Posterior cingulate gyrus (tissue), 11 donors: Measurements from ENCODE around the gene NR0B2.
"Not testable (repeated sequence)": the region's sequence is repeated elsewhere in the genome, so short reads cannot be mapped to it uniquely, and the experiment has no call there.

Source experiments
- DNase-seq, 10 donors: peaks; one replicate each; pipeline versions ENCODE4 v3.0.0 to v3.0.0-alpha.2; 2020 to 2021; ENCODE audit warnings: mixed read lengths in 3 of 10
- intact Hi-C: fragments of 100-400 bp; cut with DNase I; formaldehyde crosslinking; loops from one replicate; pipeline ENCODE4 v1.15.1; 2023

The NR0B2 gene

GRCh38 chr1:26913754-26914619, at the start of gene NR0B2:
TSS of gene NR0B2 (minus strand) at chr1:26913975. CDS start at chr1:26913940, 35 bp downstream.
- peak in 1 of 10 donors; percentile 67 for DNase-seq
- intact Hi-C loops, result no loop called here

- no peak for DNase-seq
- intact Hi-C loops, result no loop called here
Observed at GRCh38 chr1:26961826-26962225, 48.1 kb upstream of the NR0B2 start.

GRCh38 chr1:26960625-26960966, 46.8 kb upstream of the NR0B2 start:
- intact Hi-C loops, result no loop called here
- DNase-seq, result peak in 1 of 10 donors; percentile 76

DNA sequence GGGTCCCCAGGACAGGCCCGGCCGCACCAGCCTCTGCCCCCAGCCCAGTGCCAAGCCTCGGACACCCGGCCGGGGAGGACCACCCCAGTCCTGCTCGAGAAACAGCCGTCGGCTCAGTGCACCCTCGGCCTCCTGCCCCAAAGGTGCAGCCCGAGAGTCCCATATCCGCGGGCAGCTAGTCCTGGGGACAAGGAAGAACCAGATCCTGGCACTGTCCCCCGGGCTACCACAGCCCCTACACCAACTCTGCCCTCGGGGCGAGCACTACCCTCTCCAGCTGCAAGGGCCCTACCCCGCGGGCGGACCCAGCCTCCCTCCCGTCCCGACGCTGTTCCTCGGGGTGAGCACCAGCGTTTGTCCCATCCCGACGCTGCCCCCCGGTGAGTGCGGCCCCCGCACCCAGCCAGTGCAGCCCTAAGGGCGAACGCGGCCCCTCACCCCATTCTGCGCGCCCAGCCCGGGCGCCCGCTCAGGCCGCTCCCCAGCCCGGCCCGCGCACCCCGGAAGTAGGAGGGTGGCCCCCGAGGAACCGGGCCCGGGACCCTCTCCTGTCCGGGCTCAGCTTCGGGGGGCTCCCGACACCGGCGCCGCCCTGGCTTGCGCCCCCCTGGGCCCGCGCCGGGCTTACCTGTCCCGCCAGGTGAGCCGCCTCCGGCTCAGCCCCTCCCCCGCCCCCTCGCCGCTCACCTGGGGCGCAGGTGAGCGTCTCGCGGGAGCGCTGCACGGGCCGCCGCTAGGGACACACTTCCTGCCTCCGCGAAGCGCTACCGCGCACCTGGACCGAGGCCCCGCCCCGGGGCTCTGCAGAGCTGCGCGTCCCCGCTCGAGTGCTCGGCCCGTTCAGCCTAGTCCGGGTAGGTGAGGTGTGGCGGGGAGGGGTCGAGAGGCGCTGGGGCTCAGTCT, 46.2 kb upstream of the NR0B2 start, which contains the start of gene KDF1:
Gene KDF1 (minus strand): TSS at position 747 of the 903 bp plus-strand sequence. CDS start 8,088 bp downstream, outside the sequence.
- intact Hi-C loops, result no loop called here
- peak in 1 of 10 donors; percentile 86 for DNase-seq

DNA sequence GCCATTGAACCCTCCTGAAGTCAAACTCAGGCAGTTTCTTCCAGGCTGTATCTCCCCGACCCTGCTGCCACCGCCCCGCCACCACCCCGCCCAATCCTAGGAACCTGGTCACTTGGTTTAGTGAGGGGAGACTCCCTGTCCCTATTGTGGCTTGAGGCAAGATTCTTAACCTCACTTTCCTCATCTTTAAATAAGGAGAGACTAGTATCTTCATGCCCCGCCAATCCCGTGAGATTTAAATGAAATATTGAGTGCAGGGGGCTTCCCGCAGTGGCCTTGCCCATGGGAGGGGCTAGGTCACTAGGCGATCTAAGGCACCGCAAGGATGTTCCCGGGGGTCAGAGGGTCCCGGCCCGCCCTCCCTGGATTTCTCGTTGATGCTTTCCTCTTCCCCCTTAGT, 45.5 kb upstream of the NR0B2 start:
- DNase-seq, result no peak
- intact Hi-C loops, result no loop called here

GRCh38 chr1:26957306-26957705, 43.5 kb upstream of the NR0B2 start:
- peak in 2 of 10 donors; percentile 6 to 27 for DNase-seq
- intact Hi-C loops, result no loop called here

GRCh38 chr1:26956321-26956720, 42.5 kb upstream of the NR0B2 start:
- intact Hi-C loops, result no loop called here
- DNase-seq, result no peak

DNA sequence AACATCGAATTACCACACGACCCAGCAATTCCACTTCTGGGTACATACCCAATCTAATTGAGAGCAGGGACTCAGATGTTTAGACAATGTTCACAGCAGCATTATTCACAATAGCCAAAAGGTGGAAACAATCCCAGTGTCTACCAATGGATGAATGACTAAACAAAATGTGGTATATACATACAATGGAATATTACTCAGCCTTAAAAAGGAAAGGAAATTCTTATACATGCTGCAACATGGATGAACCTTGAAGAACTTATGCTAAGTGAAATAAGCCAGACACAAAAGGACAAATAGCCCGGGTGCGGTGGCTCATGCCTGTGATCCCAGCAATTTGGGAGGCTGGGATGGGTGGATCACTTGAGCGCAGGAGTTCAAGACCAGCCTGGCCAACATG, 39.6 kb upstream of the NR0B2 start:
- peak in 1 of 10 donors; percentile 58 for DNase-seq
- intact Hi-C loops, result no loop called here

DNA sequence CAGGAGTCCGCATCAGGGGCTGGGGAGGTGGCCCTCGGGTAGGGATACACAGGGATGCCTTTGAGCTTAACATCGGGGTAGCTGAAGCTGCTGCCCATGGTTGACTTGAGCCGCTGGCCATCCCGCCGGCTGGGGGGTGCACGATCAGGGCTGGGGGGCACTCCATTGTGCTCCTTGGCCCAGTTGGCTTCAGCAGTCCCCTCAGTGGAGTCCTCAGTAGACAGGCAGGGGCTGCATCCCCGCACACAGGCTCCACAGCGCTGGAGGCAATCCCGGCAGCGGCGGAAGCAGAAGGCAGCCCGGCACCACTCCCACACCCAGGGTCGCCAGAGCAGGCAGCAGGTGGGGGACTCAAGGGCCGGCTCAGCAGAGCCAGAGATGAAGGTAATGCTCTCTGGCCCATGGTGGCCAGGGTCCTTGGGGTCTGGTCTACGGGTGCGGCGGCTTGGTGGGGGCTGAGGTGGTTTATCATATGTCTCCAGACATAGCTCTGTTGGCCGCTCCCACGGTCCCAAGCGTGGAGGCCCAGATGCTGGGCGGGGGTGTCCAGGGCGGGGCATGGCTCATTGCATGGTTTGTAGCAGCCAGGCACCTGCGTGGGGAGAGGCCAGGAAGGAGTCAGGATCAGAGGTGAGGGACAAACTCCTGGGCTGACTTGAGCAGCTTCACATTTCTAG, 38.2 kb upstream of the NR0B2 start:
- intact Hi-C loops, result no loop called here
- DNase-seq, result peak in 2 of 10 donors; percentile 80 to 81

- DNase-seq, result peak in 2 of 10 donors; percentile 52 to 53
- intact Hi-C loops, result no loop called here
Observed at GRCh38 chr1:26951216-26951615, 37.4 kb upstream of the NR0B2 start.

DNA sequence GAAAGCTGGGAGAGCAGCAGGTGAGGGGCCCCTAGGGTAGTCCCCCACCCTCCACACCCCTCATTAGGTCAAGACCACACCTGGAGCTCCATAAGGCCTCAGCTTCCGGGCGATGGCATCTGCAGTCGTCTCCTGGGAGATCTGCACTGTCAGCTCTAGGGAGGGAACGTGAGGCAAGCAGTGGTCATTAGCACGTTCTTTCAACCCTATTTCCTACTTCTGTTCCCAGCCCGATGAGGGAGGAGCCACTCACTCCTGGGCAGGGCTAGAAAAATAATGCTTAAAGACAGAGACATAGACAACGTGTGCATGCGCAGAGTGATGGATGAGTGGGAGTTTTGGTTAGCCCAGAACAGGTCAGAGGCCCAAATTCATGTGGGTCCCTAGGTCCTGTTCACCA, 36.8 kb upstream of the NR0B2 start:
- peak in 2 of 10 donors; percentile 55 to 62 for DNase-seq
- intact Hi-C loops, result no loop called here

DNA sequence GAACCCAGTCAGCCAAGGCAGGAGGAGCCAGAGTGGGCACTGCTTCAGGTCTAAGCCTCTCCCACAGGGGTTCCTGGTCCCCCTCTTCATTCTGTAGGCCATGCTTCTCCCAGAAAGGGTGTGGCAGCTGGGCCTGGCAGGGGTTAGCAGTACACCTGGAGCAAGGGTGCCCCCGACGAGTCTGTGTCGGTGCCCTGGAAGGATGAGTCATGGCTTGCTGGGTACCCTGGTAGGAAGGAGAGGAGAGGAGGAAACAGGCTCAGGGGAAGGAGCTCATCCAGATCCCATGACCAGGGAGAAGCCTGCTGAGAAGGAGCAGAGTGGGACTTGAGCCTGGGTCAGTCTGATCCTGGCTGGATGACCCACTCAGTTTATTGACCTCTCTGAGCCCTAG, 36.1 kb upstream of the NR0B2 start:
- peak in 2 of 10 donors; percentile 41 to 67 for DNase-seq
- intact Hi-C loops, result no loop called here

DNA sequence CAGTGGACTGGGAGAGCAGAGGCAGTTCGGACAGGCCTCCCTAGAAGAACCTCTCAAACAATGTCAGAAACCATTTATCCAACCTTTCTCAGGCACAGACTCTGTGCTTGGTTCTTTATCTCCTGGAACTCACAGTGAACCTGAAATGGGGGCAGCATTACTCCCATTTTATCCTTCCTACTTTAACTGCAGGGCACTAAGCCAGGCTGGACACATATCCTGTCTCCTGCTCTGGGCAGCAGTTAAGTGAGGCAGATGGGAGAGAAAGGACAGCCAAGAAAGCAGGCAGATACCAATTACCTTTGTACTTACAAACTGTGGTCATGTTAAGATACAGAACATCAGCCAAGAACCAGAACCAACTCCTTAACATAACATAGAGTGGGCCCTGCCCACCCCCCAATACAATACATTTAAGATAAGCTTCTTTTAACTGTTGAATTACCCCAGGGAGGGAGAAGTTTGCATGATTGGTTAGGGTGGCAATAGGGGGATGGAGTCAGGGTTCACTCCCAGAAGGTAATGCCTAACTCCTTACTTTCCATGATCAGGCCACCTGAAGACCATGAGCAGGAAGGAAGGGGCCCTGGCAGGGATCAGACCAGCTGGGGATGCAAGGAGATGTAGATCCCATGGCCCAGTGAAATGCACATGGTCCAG, 35.6 kb upstream of the NR0B2 start:
- DNase-seq, result no peak
- intact Hi-C loops, result no loop called here

DNA sequence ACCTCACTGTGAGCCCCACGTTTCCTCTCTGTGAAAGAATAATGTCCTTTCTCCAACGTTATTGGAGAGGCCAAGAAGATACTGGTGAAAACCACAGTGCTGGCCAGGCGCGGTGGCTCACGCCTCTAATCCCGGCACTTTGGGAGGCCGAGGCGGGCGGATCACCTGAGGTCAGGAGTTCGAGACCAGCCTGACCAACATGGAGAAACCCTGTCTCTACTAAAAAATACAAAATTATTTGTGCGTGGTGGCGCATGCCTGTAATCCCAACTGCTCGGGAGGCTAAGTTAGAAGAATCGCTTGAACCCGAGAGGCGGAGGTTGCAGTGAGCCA, 34.9 kb upstream of the NR0B2 start:
- DNase-seq, result peak in 2 of 10 donors; percentile 31 to 36
- intact Hi-C loops, result not testable (repeated sequence)

DNA sequence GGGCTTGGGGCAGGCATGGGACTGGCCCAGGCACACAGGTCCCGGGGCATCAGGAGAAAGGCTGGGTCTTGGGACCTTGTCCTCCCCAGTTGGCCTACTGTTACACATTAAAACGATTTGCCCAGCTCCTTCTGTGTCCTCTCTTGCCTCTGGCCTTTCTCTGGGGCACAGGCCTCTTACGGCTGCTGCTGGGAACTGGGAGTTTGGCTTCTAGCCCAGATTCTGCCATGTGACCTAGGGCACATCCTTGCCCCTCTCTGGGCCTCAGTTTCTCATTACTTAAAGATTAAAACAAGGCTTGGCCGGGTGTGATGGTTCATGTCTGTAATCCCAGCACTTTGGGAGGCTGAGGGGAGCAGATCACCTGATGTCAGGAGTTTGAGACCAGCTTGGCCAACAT, 32.5 kb upstream of the NR0B2 start:
- DNase-seq, result peak in 2 of 10 donors; percentile 21 to 46
- intact Hi-C loops, result no loop called here

GRCh38 chr1:26945728-26946127, 32.0 kb upstream of the NR0B2 start:
- intact Hi-C loops, result no loop called here
- DNase-seq, result peak in 2 of 10 donors; percentile 39 to 55

GRCh38 chr1:26945138-26945537, 31.4 kb upstream of the NR0B2 start:
- intact Hi-C loops, result no loop called here
- peak in 2 of 10 donors; percentile 4 to 7 for DNase-seq

GRCh38 chr1:26942656-26943055, 28.9 kb upstream of the NR0B2 start:
- DNase-seq, result peak in 2 of 10 donors; percentile 29 to 55
- intact Hi-C loops, result no loop called here

GRCh38 chr1:26941311-26941710, 27.5 kb upstream of the NR0B2 start:
- intact Hi-C loops, result no loop called here
- DNase-seq, result peak in 2 of 10 donors; percentile 18 to 40

GRCh38 chr1:26938659-26939025, 24.9 kb upstream of the NR0B2 start:
- intact Hi-C loops, result no loop called here
- DNase-seq, result peak in 1 of 10 donors; percentile 32
